NCI-H1930 (cell line): ENCODE results near the gene ARG1.

Source experiments
- DNase-seq, 2 experiments: peaks; one replicate each; lab custom pipeline; 2025; lab: John Stamatoyannopoulos, UW

The ARG1 gene

DNA sequence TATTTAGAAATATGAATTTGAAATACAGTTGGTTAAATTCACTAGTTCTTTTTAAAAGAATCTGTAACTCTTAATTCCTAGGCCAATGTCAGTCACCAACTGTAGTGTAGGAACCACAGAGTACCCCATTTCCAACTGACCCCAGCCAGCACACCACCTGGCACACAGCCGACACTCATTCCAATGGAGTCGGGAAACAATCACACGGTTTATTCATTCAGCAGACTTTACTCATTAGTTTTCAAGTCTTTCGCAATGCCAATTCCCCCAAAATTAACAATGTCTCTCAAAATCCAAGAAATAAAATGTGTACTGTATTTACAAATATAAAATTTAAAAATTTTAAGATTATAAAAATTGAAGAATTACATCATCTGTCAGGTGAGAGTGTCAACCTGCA, 13.5 kb downstream of the ARG1 start:
- no peak for DNase-seq

GRCh38 chr6:131587909-131588308, 14.9 kb downstream of the ARG1 start:
- no peak for DNase-seq

GRCh38 chr6:131588643-131589042, 15.6 kb downstream of the ARG1 start:
- DNase-seq: no peak

DNA sequence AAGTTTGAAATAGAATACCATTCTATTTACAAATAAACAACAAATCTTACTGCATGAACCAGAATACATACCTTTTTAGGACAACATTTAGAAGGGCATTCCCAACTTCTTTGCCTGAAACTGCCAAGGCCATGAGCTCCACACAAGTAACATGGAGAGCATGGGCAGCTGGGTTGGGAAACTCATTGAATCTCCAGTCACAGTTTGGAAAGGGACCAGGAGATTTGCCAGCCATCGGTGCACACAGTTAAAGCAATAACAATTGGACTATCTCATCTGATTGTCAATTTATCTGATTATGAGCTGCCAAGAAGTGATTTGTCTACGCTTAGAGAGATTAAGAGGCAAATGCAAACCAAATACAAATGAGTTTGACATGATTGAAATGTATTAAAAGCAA, 19.9 kb downstream of the ARG1 start:
- DNase-seq: no peak

DNA sequence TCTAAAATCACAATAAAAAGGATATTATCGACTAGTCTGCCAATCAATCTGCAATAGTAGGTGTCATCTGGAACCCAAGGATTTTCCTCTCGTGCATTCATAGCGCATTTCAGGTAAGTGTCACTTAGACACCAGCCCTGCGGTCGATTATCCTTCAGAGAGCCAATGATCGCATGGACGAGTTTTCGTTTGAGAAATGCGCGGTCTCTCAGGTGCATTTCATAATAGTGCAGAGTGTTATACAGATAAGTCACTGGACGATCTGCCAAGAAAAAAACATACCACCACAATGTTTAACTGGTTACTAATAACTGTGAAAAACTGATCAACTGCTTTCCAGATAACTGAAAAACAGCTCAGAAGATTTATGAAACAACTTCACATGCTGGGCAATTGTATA, 21.0 kb downstream of the ARG1 start:
- no peak for DNase-seq

DNA sequence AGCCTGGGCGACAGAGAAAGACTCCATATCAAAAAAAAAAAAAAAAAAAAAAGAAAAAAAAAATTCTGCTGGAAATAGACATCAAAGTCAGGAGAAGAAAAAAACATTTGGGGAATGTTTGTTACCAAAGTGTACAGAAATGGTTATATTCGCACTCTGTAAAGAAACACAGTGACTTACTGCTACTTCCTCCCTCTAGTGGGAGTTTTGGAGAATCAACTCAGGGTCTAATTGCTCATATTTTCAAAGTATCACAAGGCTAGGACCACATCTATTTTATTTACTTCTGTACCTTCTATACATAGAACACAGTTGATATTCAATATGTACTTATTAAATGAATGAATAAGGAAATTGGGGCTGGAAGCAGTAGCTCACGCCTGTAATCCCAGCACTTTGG, 24.4 kb downstream of the ARG1 start:
- no peak for DNase-seq

GRCh38 chr6:131600716-131601115, 27.7 kb downstream of the ARG1 start:
- no peak for DNase-seq

DNA sequence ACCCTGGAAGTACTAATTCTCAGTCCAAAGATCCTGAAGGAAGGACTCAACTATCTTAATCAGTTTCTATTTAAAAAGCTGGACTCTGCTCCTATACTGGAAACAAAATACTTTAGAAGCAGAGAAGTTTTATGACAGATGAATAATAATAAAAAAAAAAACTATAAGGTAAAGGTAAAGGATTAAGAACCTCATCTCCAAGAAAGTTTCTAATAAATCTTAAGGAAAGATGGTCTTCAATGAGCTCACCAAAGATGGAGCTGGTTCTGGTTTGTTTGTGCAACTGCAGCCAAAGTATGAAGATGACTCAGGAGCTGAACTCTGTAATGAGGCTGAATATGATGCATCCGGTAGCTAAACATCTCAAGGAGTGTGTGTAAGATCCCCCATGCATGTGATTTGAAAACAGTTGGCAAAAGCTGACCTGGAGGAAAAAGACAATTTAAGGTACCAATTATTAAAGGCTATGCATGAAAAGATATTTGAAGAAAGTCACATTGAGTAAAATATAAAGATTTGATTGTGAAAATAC, 29.8 kb downstream of the ARG1 start:
- no peak for DNase-seq

GRCh38 chr6:131613296-131613925, 40.4 kb downstream of the ARG1 start:
- DNase-seq: no peak

GRCh38 chr6:131615275-131615674, 42.2 kb downstream of the ARG1 start:
- DNase-seq: no peak

DNA sequence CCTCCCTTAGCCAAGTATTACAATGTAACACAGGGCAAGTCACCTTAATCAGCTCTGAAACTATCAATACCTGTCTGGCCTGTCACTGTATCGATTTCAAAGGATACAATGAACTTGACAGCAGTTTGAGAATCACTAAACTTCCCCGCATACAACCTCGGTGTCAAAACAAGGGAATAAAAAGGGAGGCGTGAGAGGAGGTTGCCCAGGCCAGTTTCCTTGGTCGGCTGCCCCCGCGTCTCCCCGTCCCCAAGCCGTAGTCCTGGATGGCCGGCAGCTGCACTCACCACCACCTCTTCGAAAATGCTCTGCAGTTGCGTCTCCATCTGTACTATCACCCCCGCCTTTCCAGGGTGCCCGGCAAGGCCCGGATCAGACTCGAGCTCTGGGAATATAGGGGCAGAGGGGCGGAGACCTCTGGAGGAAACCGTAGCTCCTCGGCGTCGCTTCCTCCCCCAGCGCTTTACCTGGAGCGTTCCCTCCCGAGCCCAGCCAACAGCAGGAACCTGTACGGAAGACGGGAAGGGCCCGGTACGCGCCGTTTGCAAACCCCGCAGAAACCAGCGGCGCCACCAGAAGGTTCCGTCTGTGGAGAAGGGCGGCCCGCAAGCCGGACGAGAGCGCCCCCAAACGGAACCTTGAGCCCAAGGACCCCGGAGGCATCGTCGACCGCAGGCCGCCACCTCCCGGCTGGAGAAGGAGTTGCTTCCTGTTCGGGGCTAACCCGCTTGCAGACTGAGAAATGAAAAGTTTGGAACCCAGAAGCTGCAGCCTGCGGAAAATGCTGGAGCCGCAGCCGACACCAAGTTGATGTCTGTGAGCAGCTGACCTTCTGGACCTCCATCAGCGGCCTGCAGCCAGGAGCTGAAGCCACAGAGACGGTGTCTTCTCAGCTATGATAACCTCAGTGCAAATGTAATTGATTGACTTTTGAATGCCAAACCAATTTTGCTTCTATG, 55.0 kb downstream of the ARG1 start, which contains the start of gene MED23:
TSS of gene MED23 (minus strand) at position 519 of the 959 bp plus-strand sequence. CDS start at position 326, 193 bp downstream.
- DNase-seq: peak; percentile 89 to 93

- DNase-seq: no peak
These were observed 55.7 kb downstream of the ARG1 start for GRCh38 chr6:131628726-131629125.

DNA sequence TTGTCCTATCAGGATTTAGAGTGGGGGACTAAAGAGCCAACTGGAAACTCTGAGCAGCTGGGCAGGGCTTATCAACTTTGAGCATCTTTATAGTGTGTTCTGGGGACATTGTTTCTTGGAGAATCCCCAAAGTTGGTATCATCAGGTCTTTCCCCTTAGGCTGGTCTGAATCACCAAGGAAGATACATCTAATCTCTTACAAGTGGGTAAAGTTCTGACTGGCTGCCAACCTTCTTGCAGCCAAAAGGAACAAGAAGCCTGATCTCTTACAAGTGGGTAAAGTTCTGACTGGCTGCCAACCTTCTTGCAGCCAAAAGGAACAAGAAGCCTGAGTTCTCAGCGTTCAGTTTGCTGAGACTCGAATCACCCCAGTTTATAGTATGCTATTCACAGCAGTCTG, 56.6 kb downstream of the ARG1 start:
- no peak for DNase-seq

DNA sequence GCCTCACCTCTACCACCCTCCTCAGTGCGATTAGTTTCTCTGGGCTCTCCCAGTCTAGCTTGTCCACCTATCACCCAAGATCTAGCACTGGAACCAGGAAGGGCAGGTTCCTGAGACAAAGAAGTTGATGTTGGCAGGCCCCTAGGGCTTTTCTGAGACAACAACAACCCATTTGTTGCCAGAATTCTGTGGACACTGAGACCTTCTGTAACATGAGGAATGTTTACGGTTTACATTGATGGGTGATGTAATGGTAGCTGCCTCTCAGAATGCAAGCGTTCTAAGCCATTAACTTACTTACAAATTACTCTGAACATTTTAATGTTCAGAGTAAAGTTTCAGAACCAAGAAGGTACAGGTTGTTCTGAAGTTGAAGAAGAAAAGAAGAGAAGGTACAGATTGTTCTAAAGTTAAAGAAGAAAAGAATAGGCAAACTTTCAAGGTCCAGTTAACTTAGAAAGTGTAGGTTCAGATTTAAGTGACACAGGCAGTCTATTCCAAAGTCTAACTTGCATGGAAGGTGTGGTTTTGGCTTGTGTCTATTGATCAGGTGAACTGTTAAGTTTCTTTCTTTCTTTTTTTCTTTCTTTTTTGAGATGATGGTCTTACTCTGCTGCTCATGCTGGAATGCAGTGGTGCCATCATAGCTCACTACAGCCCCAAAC, 58.7 kb downstream of the ARG1 start:
- DNase-seq: no peak
